RWPE2 (cell line): ENCODE results near the gene TMEM9.

Source experiments
- ATAC-seq: fragments of 200-7000 bp; cut with Tn5 transposase; 3 replicates; pipeline ENCODE4 v1.9.1; 2021; ENCODE audit warnings: low read depth
- DNase-seq: peaks from one replicate; pipeline ENCODE4 v3.0.0-alpha.2; 2020; ENCODE audit warnings: low spot score
- H3K27ac ChIP-seq: fragments of 450-650 bp; 2 replicates; pipeline ENCODE4 v1.5.1; 2017; ENCODE audit warnings: mild to moderate bottlenecking; ENCODE audit not compliant: poor library complexity, severe bottlenecking
- H3K27me3 ChIP-seq: fragments of 250-450 bp; sonication (Bioruptor Pico); 2 replicates; pipeline ENCODE4 v1.5.1; 2021; ENCODE audit warnings: mild to moderate bottlenecking, moderate library complexity; ENCODE audit not compliant: insufficient read depth, poor library complexity, severe bottlenecking
- H3K36me3 ChIP-seq: fragments of 250-450 bp; sonication (Bioruptor Pico); 2 replicates; pipeline ENCODE4 v1.5.1; 2020; ENCODE audit warnings: low read depth, mild to moderate bottlenecking, moderate library complexity
- H3K4me1 ChIP-seq: fragments of 250-450 bp; sonication (Bioruptor Pico); 2 replicates; pipeline ENCODE4 v1.5.1; 2021; ENCODE audit warnings: mild to moderate bottlenecking, moderate library complexity; ENCODE audit not compliant: insufficient read depth, poor library complexity, severe bottlenecking
- H3K4me3 ChIP-seq: fragments of 250-450 bp; sonication (Bioruptor Pico); 2 replicates; pipeline ENCODE4 v1.5.1; 2021; ENCODE audit warnings: mild to moderate bottlenecking, moderate library complexity; ENCODE audit not compliant: severe bottlenecking
- H3K9me3 ChIP-seq: fragments of 250-450 bp; sonication (Bioruptor Pico); 2 replicates; pipeline ENCODE4 v1.5.1; 2021; ENCODE audit warnings: mild to moderate bottlenecking, moderate library complexity; ENCODE audit not compliant: severe bottlenecking
- CTCF ChIP-seq: fragments of 450-650 bp; IDR thresholded peaks from one replicate; pipeline ENCODE4 v1.5.1; 2017; ENCODE audit warnings: mild to moderate bottlenecking, moderate library complexity; ENCODE audit not compliant: poor library complexity, severe bottlenecking

The TMEM9 gene

DNA sequence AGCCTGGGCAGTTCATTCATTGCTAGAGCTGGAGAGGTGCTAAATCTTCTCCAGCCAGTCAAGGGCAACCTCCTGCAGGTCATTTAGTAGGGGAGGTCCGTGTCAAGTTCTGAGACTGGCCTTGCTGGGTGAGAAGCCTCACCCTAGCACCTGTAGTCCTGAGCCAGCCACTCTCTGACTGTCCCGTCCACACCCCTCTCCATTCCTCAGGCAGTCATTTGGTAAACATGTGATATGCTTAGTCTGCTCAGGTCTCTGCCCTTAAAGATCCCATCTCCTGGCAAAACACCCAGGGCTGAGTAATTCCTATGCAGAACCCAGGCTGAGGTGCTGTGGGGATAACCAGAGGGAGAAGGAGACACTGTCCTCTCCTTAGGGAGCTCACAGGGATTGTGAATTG, 22.7 kb upstream of the TMEM9 start:
- no peak for TF ChIP-seq CTCF
- Histone ChIP-seq H3K36me3 (no peaks in the 10 kb centered on the region), H3K27me3 (no peaks in the 10 kb centered on the region), H3K9me3 (no peaks in the 10 kb centered on the region), H3K4me3 (no peak overlapping the region), H3K27ac (no peak overlapping the region), H3K4me1 (peaks cover 7% of the 10 kb centered on the region)
- ATAC-seq: peak; percentile 79
- DNase-seq: no peak

DNA sequence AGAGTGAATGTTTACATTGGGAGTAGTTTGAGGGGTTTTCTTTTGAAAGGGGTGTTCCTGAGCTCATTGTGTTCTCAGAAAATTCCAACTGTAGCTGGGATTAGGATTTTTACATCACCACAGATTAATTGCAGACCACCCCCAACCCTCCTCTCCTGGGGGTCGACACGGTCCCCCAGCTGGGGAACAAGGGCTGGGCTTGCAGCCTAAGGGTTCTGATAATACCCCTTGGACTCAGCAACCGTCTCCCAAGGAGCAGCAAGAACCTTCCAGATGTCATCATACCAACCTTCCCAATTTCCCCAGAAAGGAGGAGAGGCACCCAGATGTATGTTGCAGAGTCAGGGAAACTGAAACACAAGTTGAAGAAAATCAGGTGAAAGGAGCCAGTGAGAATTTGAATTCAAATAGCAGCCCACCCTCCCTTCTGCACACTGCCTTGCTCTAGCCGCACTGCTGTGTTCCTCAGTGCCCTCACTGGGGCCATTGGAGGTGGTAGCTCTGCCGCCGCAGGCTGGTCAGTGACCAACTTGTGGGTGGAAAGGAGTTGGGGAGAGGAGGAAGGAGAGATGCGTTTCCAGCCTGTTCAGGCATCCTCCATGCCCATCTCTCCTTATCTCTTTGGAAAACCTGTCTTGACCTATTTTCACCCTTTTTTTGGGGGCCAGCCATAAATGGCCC, 21.7 kb upstream of the TMEM9 start:
- no peak for TF ChIP-seq CTCF

DNA sequence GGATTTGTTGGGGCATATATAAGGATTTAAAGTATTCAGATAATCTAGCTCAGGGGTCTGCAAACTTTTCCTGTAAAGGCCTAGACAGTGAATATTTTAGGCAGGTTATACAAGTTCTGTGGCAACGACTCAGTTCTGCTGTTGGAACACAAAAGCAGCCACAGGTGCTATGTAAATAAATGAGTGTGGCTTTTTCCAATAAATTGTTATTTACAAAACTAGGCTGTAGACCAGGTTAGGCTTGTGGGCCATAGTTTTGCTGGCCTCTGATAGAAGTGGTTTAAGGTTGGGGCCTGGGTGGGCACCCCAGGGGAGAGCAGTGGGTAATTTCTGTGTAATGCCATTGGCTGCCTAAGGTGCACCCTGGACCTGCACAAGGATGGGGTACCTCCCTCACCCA, 19.5 kb upstream of the TMEM9 start:
- DNase-seq: no peak
- no peak overlapping the region for H3K27ac ChIP-seq

More for the DNA sequence above, 21.7 kb upstream of the TMEM9 start:
- DNase-seq (no peak), ATAC-seq (no peak)
- Histone ChIP-seq H3K4me3 (no peak overlapping the region), H3K4me1 (peaks cover 7% of the 10 kb centered on the region), H3K27me3 (no peaks in the 10 kb centered on the region), H3K27ac (no peak overlapping the region), H3K9me3 (no peaks in the 10 kb centered on the region), H3K36me3 (no peaks in the 10 kb centered on the region)

GRCh38 chr1:201172999-201173610, 18.8 kb upstream of the TMEM9 start:
- Histone ChIP-seq H3K36me3 (no peaks in the 10 kb centered on the region), H3K9me3 (no peaks in the 10 kb centered on the region), H3K4me1 (peaks cover 14% of the 10 kb centered on the region), H3K4me3 (no peak overlapping the region), H3K27me3 (no peaks in the 10 kb centered on the region), H3K27ac (no peak overlapping the region)
- TF ChIP-seq CTCF: no peak
- DNase-seq: no peak
- ATAC-seq: peak; percentile 38

More for the DNA sequence above, 19.5 kb upstream of the TMEM9 start:
- no peak for ATAC-seq
- Histone ChIP-seq H3K4me3 (no peak overlapping the region), H3K4me1 (peaks cover 14% of the 10 kb centered on the region), H3K9me3 (no peaks in the 10 kb centered on the region), H3K36me3 (no peaks in the 10 kb centered on the region), H3K27me3 (no peaks in the 10 kb centered on the region)
- no peak for TF ChIP-seq CTCF

- no peak for TF ChIP-seq CTCF
- no peak for DNase-seq
- ATAC-seq: no peak
- peaks cover 14% of the 10 kb centered on the region for H3K4me1 ChIP-seq
- no peaks in the 10 kb centered on the region for H3K36me3 ChIP-seq
- H3K9me3 ChIP-seq: no peaks in the 10 kb centered on the region
- no peak overlapping the region for H3K4me3 ChIP-seq
- H3K27me3 ChIP-seq: no peaks in the 10 kb centered on the region
- no peak overlapping the region for H3K27ac ChIP-seq
Measured at GRCh38 chr1:201172326-201172725, 18.1 kb upstream of the TMEM9 start.
